Body of pancreas (tissue), 4 donors: ENCODE data around the gene UBE2M.

Experiments used
- CTCF ChIP-seq, 7 experiments: fragments of 450-650 bp in 4 of 7; fragments of 200-600 bp in 3 of 7; sonication (generic) in 3 of 7; IDR thresholded peaks; one replicate each; pipeline ENCODE4 v1.5.1; 2016 to 2019; ENCODE audit warnings: antibody characterized with exemption in 7 of 7
- POLR2A ChIP-seq, 3 donors: fragments of 450-650 bp; IDR thresholded peaks; one replicate each; pipeline ENCODE4 v1.6.1; 2016; ENCODE audit warnings: antibody characterized with exemption in 3 of 3, mild to moderate bottlenecking in 2 of 3

- TF ChIP-seq CTCF (IDR thresholded peaks at IDR 0.05) (no peak), POLR2A (IDR thresholded peaks at IDR 0.05) (no peak)
These were observed 3.1 kb upstream of the UBE2M start for GRCh38 chr19:58561373-58562121.
